ENCODE measurements around the gene BTAF1. TPM values are rescaled to one million over a fixed set of nuclear protein-coding genes. Genes with fewer than 3 reads are reported as not detected.

Gene BTAF1
- total and polyA plus RNA-seq, 2 donors, result 15.0 to 49.9 TPM

DNA sequence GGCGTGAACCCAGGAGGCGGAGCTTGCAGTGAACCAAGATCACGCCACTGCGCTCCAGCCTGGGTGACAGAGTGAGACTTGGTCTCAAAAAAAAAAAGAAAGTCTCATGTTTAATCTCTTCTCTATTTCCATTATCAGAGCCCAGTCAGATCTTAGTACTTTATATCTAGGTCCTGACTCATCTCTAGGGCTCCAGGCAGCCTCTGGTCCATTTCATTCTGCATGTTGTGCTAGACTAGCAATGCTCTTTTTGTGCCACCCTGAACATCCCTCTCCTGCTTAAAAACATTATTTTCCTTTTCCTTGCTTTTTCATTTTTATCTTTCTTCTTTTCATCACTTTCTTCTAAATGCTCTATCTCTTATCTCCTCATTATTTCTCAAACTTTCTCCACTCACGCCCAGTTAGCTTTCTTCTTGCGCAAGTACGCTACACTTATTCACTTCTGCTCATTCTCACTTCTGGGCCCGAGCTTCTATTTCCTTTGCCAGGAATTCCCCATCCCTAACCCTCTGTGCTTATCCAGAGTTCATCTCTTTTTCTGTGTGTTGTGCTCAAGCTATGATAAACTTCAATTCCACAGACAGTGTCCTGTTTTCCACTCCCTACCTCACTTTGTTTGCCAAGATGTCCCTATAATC, 63.9 kb downstream of the BTAF1 start:
- Histone ChIP-seq H3K4me3 (ENCODE audit: low read length in 2 of 2) (no peak overlapping the region), H3K36me3 (ENCODE audit: control insufficient read depth in 2 of 2, insufficient read depth in 2 of 2, low read length in 1 of 2) (peaks cover 4 to 65% of the 10 kb centered on the region in 2 donors), H3K9me3 (ENCODE audit: control insufficient read depth in 2 of 2, insufficient read depth in 1 of 2, low read length in 1 of 2) (no peaks in the 10 kb centered on the region), H3K4me1 (ENCODE audit: control insufficient read depth in 2 of 2, insufficient read depth in 2 of 2, low read length in 2 of 2) (no peaks in the 10 kb centered on the region), H3K27ac (ENCODE audit: low read depth in 1 of 2, low read length in 1 of 2) (no peak overlapping the region), H3K27me3 (ENCODE audit: control insufficient read depth in 2 of 2, insufficient read depth in 1 of 2, low read length in 1 of 2) (no peaks in the 10 kb centered on the region)
- no peak for DNase-seq (ENCODE audit: low read depth in 6 of 9, low spot score in 9 of 9)
- 97% methylated on average over 8 of the region's 8 CpGs for WGBS

DNA sequence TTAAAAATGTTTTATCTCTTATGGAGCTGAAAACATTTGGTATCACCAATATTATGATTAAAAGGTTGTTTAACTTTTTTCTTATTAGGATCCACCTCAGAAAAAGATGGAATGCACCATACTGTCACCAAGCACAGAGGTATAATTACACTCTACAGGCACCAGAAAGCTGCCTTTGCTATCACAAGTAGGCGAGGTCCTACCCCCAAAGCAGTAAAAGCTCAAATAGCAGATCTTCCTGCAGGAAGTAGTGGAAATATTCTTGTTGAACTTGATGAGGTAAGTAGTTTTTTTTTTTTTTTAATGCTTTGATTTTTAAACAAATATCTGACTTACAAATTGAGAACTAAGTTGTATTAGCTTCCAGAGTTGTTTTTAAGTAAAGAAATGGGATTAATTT, 68.5 kb downstream of the BTAF1 start:
- 97% methylated on average over 1 of the region's 1 CpG for WGBS
- peaks cover 3 to 67% of the 10 kb centered on the region in 2 donors for H3K36me3 ChIP-seq (ENCODE audit: control insufficient read depth in 2 of 2, insufficient read depth in 2 of 2, low read length in 1 of 2)
- no peak for DNase-seq (ENCODE audit: low read depth in 6 of 9, low spot score in 9 of 9)
- H3K4me1 ChIP-seq (ENCODE audit: control insufficient read depth in 2 of 2, insufficient read depth in 2 of 2, low read length in 2 of 2), result no peaks in the 10 kb centered on the region
- H3K27ac ChIP-seq (ENCODE audit: low read depth in 1 of 2, low read length in 1 of 2), result no peak overlapping the region
- H3K4me3 ChIP-seq (ENCODE audit: low read length in 2 of 2), result no peak overlapping the region
- no peaks in the 10 kb centered on the region for H3K9me3 ChIP-seq (ENCODE audit: control insufficient read depth in 2 of 2, insufficient read depth in 1 of 2, low read length in 1 of 2)
- H3K27me3 ChIP-seq (ENCODE audit: control insufficient read depth in 2 of 2, insufficient read depth in 1 of 2, low read length in 1 of 2), result no peaks in the 10 kb centered on the region

DNA sequence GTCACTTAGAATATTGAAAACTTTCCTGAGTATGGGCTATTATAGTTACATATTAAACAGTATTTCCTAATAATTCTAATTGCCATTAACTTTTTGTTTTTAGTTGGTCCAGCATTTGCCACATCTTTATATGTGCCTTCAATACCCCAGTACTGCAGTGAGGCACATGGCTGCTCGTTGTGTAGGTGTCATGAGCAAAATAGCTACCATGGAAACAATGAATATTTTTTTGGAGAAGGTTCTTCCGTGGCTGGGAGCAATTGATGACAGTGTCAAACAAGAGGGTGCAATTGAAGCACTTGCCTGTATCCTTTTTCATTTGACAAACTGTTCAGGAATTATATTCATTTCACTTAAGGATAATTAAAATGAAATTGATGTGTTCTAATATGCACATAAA, 72.7 kb downstream of the BTAF1 start:
- Histone ChIP-seq H3K9me3 (ENCODE audit: control insufficient read depth in 2 of 2, insufficient read depth in 1 of 2, low read length in 1 of 2) (no peaks in the 10 kb centered on the region), H3K4me1 (ENCODE audit: control insufficient read depth in 2 of 2, insufficient read depth in 2 of 2, low read length in 2 of 2) (no peaks in the 10 kb centered on the region), H3K4me3 (ENCODE audit: low read length in 2 of 2) (no peak overlapping the region), H3K27me3 (ENCODE audit: control insufficient read depth in 2 of 2, insufficient read depth in 1 of 2, low read length in 1 of 2) (no peaks in the 10 kb centered on the region), H3K36me3 (ENCODE audit: control insufficient read depth in 2 of 2, insufficient read depth in 2 of 2, low read length in 1 of 2) (peaks cover 17 to 58% of the 10 kb centered on the region in 2 donors), H3K27ac (ENCODE audit: low read depth in 1 of 2, low read length in 1 of 2) (no peak overlapping the region)
- 95% methylated on average over 2 of the region's 2 CpGs for WGBS
- DNase-seq (ENCODE audit: low read depth in 6 of 9, low spot score in 9 of 9), result no peak

DNA sequence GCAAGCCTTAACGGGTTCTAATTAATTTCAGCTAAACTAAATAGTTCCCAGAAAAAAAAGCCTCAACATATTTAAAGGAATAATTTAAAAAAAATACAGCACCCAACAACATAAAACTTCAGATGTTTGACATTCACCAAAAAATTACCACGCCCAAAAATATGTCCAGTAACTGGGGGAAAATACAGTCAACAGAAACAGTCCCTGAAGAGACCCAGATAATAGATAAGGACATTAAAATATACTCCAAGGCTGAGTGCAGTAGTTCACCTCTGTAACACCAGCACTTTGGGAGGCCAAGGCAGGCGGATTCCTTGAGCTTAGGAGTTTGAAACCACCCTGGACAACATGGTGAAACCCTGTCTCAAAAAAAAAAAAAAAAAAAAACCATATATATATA, 78.0 kb downstream of the BTAF1 start:
- WGBS, result 97% methylated on average over 3 of the region's 3 CpGs
- Histone ChIP-seq H3K27ac (ENCODE audit: low read depth in 1 of 2, low read length in 1 of 2) (no peak overlapping the region), H3K9me3 (ENCODE audit: control insufficient read depth in 2 of 2, insufficient read depth in 1 of 2, low read length in 1 of 2) (no peaks in the 10 kb centered on the region), H3K4me3 (ENCODE audit: low read length in 2 of 2) (no peak overlapping the region), H3K4me1 (ENCODE audit: control insufficient read depth in 2 of 2, insufficient read depth in 2 of 2, low read length in 2 of 2) (no peaks in the 10 kb centered on the region), H3K36me3 (ENCODE audit: control insufficient read depth in 2 of 2, insufficient read depth in 2 of 2, low read length in 1 of 2) (peaks cover 22 to 39% of the 10 kb centered on the region in 2 donors), H3K27me3 (ENCODE audit: control insufficient read depth in 2 of 2, insufficient read depth in 1 of 2, low read length in 1 of 2) (no peaks in the 10 kb centered on the region)
- no peak for DNase-seq (ENCODE audit: low read depth in 6 of 9, low spot score in 9 of 9)

DNA sequence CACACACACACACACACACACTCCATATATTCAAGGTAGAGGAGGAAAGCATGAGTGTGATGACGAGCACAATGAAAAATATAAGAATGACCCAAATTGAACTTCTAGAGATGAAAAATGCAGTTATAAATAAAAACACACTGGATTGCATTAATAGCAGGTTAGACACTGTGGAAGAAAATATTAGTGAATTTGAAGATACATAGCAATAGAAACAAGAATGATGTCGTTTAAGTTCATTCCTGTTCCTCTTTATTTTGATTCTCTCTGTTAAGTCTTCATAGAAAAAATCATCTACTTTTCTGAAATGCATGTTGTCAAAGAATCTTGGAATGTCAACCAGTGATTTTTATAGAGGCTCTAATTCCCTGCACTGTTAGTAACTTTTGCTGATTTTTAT, 78.4 kb downstream of the BTAF1 start:
- Histone ChIP-seq H3K36me3 (ENCODE audit: control insufficient read depth in 2 of 2, insufficient read depth in 2 of 2, low read length in 1 of 2) (peaks cover 22 to 38% of the 10 kb centered on the region in 2 donors), H3K27me3 (ENCODE audit: control insufficient read depth in 2 of 2, insufficient read depth in 1 of 2, low read length in 1 of 2) (no peaks in the 10 kb centered on the region), H3K9me3 (ENCODE audit: control insufficient read depth in 2 of 2, insufficient read depth in 1 of 2, low read length in 1 of 2) (no peaks in the 10 kb centered on the region), H3K27ac (ENCODE audit: low read depth in 1 of 2, low read length in 1 of 2) (no peak overlapping the region), H3K4me3 (ENCODE audit: low read length in 2 of 2) (no peak overlapping the region), H3K4me1 (ENCODE audit: control insufficient read depth in 2 of 2, insufficient read depth in 2 of 2, low read length in 2 of 2) (no peaks in the 10 kb centered on the region)
- 100% methylated on average over 2 of the region's 2 CpGs for WGBS
- no peak for DNase-seq (ENCODE audit: low read depth in 6 of 9, low spot score in 9 of 9)

DNA sequence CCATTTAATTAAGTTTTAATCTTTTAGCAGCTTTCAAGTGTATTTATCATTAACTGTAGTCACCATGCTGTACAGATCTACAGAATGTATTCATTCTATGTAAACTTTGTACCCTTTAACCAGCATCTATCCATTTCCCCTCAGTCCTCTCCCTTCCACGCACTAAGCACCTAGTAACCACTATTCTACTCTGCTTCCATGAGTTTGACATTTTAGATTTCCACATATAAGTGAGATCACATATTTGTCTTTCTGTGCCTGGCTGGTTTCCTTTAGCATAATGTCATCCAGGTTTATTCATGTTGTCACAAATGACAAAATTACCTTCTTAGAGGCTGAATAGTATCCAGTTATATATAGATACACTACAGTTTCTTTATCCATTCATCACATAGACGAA, 79.7 kb downstream of the BTAF1 start:
- Histone ChIP-seq H3K4me1 (ENCODE audit: control insufficient read depth in 2 of 2, insufficient read depth in 2 of 2, low read length in 2 of 2) (no peaks in the 10 kb centered on the region), H3K9me3 (ENCODE audit: control insufficient read depth in 2 of 2, insufficient read depth in 1 of 2, low read length in 1 of 2) (no peaks in the 10 kb centered on the region), H3K27ac (ENCODE audit: low read depth in 1 of 2, low read length in 1 of 2) (no peak overlapping the region), H3K4me3 (ENCODE audit: low read length in 2 of 2) (no peak overlapping the region), H3K36me3 (ENCODE audit: control insufficient read depth in 2 of 2, insufficient read depth in 2 of 2, low read length in 1 of 2) (peaks cover 20 to 30% of the 10 kb centered on the region in 2 donors), H3K27me3 (ENCODE audit: control insufficient read depth in 2 of 2, insufficient read depth in 1 of 2, low read length in 1 of 2) (no peaks in the 10 kb centered on the region)
- no peak for DNase-seq (ENCODE audit: low read depth in 6 of 9, low spot score in 9 of 9)
- WGBS, result 98% methylated on average over 2 of the region's 2 CpGs

DNA sequence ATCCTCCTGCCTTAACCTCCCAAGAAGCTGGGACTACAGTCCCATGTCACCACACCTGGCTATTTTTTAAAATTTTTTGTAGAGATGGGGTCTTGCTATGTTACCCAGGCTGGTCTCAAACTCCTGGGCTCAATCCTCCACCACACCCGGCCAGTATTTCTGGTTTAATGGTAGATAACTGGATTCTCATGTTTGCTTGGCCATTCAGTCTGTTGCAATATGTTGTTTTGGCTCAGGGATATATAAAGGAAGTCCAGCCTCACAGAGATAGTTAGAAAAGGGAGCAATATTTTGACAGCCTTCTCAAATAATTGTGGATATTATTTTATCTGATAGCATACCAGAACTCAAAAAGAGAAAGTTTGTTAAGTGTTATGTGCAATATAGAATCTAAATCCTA, 82.4 kb downstream of the BTAF1 start:
- Histone ChIP-seq H3K27me3 (ENCODE audit: control insufficient read depth in 2 of 2, insufficient read depth in 1 of 2, low read length in 1 of 2) (no peaks in the 10 kb centered on the region), H3K4me3 (ENCODE audit: low read length in 2 of 2) (no peak overlapping the region), H3K36me3 (ENCODE audit: control insufficient read depth in 2 of 2, insufficient read depth in 2 of 2, low read length in 1 of 2) (peaks cover 18 to 43% of the 10 kb centered on the region in 2 donors), H3K27ac (ENCODE audit: low read depth in 1 of 2, low read length in 1 of 2) (no peak overlapping the region), H3K9me3 (ENCODE audit: control insufficient read depth in 2 of 2, insufficient read depth in 1 of 2, low read length in 1 of 2) (no peaks in the 10 kb centered on the region), H3K4me1 (ENCODE audit: control insufficient read depth in 2 of 2, insufficient read depth in 2 of 2, low read length in 2 of 2) (no peaks in the 10 kb centered on the region)
- no peak for DNase-seq (ENCODE audit: low read depth in 6 of 9, low spot score in 9 of 9)
- 98% methylated on average over 1 of the region's 1 CpG for WGBS

DNA sequence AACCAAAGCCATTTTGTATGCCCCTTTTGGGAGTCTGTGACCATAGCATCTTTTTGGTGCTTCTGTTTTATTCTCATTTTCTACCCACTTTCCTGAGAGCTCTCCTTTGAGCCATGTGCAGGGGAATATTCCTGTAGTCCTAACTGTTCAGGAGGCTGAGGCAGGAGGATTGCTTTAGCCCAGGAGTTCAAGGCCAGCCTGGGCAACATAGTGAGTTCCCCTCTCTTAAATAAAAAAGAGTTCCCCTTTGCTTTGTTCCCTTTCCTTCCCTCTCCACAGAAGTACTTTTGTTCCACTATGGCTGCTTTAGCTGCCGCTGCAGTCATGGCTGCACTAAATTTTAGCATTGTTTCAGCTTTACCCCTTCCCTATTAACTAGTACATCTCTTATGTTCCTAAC, 85.9 kb downstream of the BTAF1 start:
- Histone ChIP-seq H3K4me3 (ENCODE audit: low read length in 2 of 2) (no peak overlapping the region), H3K36me3 (ENCODE audit: control insufficient read depth in 2 of 2, insufficient read depth in 2 of 2, low read length in 1 of 2) (peaks cover 21 to 56% of the 10 kb centered on the region in 2 donors), H3K4me1 (ENCODE audit: control insufficient read depth in 2 of 2, insufficient read depth in 2 of 2, low read length in 2 of 2) (no peaks in the 10 kb centered on the region), H3K27ac (ENCODE audit: low read depth in 1 of 2, low read length in 1 of 2) (no peak overlapping the region), H3K9me3 (ENCODE audit: control insufficient read depth in 2 of 2, insufficient read depth in 1 of 2, low read length in 1 of 2) (no peaks in the 10 kb centered on the region), H3K27me3 (ENCODE audit: control insufficient read depth in 2 of 2, insufficient read depth in 1 of 2, low read length in 1 of 2) (no peaks in the 10 kb centered on the region)
- DNase-seq (ENCODE audit: low read depth in 6 of 9, low spot score in 9 of 9), result no peak
- 98% methylated on average over 1 of the region's 1 CpG for WGBS

DNA sequence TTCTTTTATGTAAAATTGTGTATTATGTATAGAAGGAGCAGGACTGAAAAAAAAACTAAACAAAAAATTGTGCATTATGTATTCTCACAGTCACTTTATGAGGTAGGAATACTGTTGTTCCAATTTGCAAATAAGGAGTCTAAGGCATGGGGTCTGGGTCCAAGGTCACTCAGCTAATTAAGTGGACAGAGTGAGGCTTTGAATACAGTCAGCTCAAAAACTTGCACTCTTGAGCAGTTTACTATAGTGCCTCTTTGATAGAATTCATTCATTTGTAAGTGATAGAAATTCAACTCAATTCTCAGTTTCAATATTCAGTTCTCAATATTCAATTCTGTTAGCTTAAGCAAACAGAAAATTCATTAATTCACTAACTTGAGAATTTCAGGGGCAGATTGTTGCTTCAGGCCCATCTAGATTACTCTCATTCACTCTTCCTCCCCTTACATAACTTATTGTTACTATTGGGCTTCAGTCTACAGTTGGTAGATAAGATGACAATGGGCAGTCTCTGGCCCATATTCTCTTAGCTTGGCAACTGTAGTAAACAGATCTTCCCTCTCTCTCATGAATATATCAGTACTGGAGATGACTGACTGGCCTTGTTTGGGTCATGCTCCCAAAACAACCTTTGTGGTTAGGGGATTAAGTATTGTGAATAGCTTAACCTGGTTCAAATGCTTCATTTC, 86.6 kb downstream of the BTAF1 start:
- Histone ChIP-seq H3K27me3 (ENCODE audit: control insufficient read depth in 2 of 2, insufficient read depth in 1 of 2, low read length in 1 of 2) (no peaks in the 10 kb centered on the region), H3K4me1 (ENCODE audit: control insufficient read depth in 2 of 2, insufficient read depth in 2 of 2, low read length in 2 of 2) (no peaks in the 10 kb centered on the region), H3K36me3 (ENCODE audit: control insufficient read depth in 2 of 2, insufficient read depth in 2 of 2, low read length in 1 of 2) (peaks cover 18 to 60% of the 10 kb centered on the region in 2 donors), H3K27ac (ENCODE audit: low read depth in 1 of 2, low read length in 1 of 2) (no peak overlapping the region), H3K4me3 (ENCODE audit: low read length in 2 of 2) (no peak overlapping the region), H3K9me3 (ENCODE audit: control insufficient read depth in 2 of 2, insufficient read depth in 1 of 2, low read length in 1 of 2) (no peaks in the 10 kb centered on the region)
- no peak for DNase-seq (ENCODE audit: low read depth in 6 of 9, low spot score in 9 of 9)
